Type B pancreatic cell (in vitro differentiated cells): ENCODE results near the gene ZNHIT1. TPM values are rescaled to one million over a fixed set of nuclear protein-coding genes. Genes with fewer than 3 reads are reported as not detected.

ENCODE experiments used
- DNase-seq: peaks from one replicate; pipeline ENCODE4 v3.0.0; 2021; ENCODE audit warnings: mixed read lengths; ENCODE audit not compliant: unreplicated experiment; ENCODE audit errors: extremely low spot score
- H3K27ac Mint-ChIP-seq: 2 replicates; pipeline ENCODE4 v1.8.0; 2021; ENCODE audit warnings: mild to moderate bottlenecking, mixed read lengths
- H3K27me3 Mint-ChIP-seq: 2 replicates; pipeline ENCODE4 v1.8.0; 2021; ENCODE audit warnings: mixed read lengths
- H3K36me3 Mint-ChIP-seq: 2 replicates; pipeline ENCODE4 v1.8.0; 2021; ENCODE audit warnings: mixed read lengths
- H3K4me1 Mint-ChIP-seq: one replicate; pipeline ENCODE4 v1.8.0; 2021; ENCODE audit warnings: mixed read lengths; ENCODE audit not compliant: unreplicated experiment
- H3K4me3 Mint-ChIP-seq: 2 replicates; pipeline ENCODE4 v1.8.0; 2021; ENCODE audit warnings: mild to moderate bottlenecking, mixed read lengths
- H3K9me3 Mint-ChIP-seq: 2 replicates; pipeline ENCODE4 v1.8.0; 2021; ENCODE audit warnings: mixed read lengths
- CTCF ChIP-seq: fragments of 200-600 bp; sonication (generic); conservative IDR thresholded peaks from 2 replicates; pipeline ENCODE4 v1.5.0; 2021; ENCODE audit warnings: antibody characterized with exemption, mild to moderate bottlenecking
- total RNA-seq: library from RNA; stranded (reverse); gene quantifications from 2 replicates; pipeline ENCODE4 v1.2.1, GENCODE V29; 2021; ENCODE audit warnings: low replicate concordance

The ZNHIT1 gene
- total RNA-seq, 1 donor from 2014 or later: 61.1 TPM

GRCh38 chr7:101223528-101223927 is 5.6 kb downstream of the ZNHIT1 start:
- H3K4me1 Mint-ChIP-seq: peaks cover 9% of the 10 kb centered on the region
- H3K4me3 Mint-ChIP-seq: no peak overlapping the region
- H3K27ac Mint-ChIP-seq: no peak overlapping the region
- no peak for TF ChIP-seq CTCF
- no peaks in the 10 kb centered on the region for H3K27me3 Mint-ChIP-seq
- DNase-seq: peak; percentile 65
- H3K9me3 Mint-ChIP-seq: no peaks in the 10 kb centered on the region
- peaks cover 6% of the 10 kb centered on the region for H3K36me3 Mint-ChIP-seq

GRCh38 chr7:101225650-101226049 is 7.7 kb downstream of the ZNHIT1 start:
- H3K27me3 Mint-ChIP-seq: no peaks in the 10 kb centered on the region
- no peak overlapping the region for H3K27ac Mint-ChIP-seq
- peaks cover 2% of the 10 kb centered on the region for H3K4me1 Mint-ChIP-seq
- no peaks in the 10 kb centered on the region for H3K9me3 Mint-ChIP-seq
- no peak for TF ChIP-seq CTCF
- peaks cover 6% of the 10 kb centered on the region for H3K36me3 Mint-ChIP-seq
- H3K4me3 Mint-ChIP-seq: no peak overlapping the region
- no peak for DNase-seq

GRCh38 chr7:101226721-101227120 is 8.8 kb downstream of the ZNHIT1 start:
- Mint-ChIP-seq H3K4me3 (no peak overlapping the region), H3K27me3 (no peaks in the 10 kb centered on the region), H3K4me1 (peaks cover 7% of the 10 kb centered on the region), H3K27ac (no peak overlapping the region), H3K36me3 (peaks cover 6% of the 10 kb centered on the region), H3K9me3 (no peaks in the 10 kb centered on the region)
- no peak for TF ChIP-seq CTCF
- DNase-seq: no peak

- TF ChIP-seq CTCF: no peak
- H3K4me3 Mint-ChIP-seq: peak overlapping the region; percentile 78
- H3K27me3 Mint-ChIP-seq: no peaks in the 10 kb centered on the region
- H3K36me3 Mint-ChIP-seq: no peaks in the 10 kb centered on the region
- no peaks in the 10 kb centered on the region for H3K9me3 Mint-ChIP-seq
- H3K4me1 Mint-ChIP-seq: peaks cover 9% of the 10 kb centered on the region
- DNase-seq: no peak
- peak overlapping the region; percentile 42 for H3K27ac Mint-ChIP-seq
Observed at GRCh38 chr7:101231644-101232043, 13.7 kb downstream of the ZNHIT1 start.

- Mint-ChIP-seq H3K4me3 (peak overlapping the region; percentile 78), H3K27ac (peak overlapping the region; percentile 42), H3K9me3 (no peaks in the 10 kb centered on the region), H3K4me1 (peaks cover 9% of the 10 kb centered on the region), H3K27me3 (no peaks in the 10 kb centered on the region), H3K36me3 (no peaks in the 10 kb centered on the region)
- TF ChIP-seq CTCF: no peak
- DNase-seq: no peak
Observed at GRCh38 chr7:101232141-101232850, 14.3 kb downstream of the ZNHIT1 start.
